HPDE6-E6E7 (cell line): ENCODE measurements around the gene KCNK10.

Experiments
- DNase-seq: peaks from one replicate; pipeline ENCODE4 v3.0.0; 2011; ENCODE audit warnings: missing footprints; ENCODE audit errors: extremely low spot score

KCNK10 gene, protein sequence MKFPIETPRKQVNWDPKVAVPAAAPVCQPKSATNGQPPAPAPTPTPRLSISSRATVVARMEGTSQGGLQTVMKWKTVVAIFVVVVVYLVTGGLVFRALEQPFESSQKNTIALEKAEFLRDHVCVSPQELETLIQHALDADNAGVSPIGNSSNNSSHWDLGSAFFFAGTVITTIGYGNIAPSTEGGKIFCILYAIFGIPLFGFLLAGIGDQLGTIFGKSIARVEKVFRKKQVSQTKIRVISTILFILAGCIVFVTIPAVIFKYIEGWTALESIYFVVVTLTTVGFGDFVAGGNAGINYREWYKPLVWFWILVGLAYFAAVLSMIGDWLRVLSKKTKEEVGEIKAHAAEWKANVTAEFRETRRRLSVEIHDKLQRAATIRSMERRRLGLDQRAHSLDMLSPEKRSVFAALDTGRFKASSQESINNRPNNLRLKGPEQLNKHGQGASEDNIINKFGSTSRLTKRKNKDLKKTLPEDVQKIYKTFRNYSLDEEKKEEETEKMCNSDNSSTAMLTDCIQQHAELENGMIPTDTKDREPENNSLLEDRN

DNA sequence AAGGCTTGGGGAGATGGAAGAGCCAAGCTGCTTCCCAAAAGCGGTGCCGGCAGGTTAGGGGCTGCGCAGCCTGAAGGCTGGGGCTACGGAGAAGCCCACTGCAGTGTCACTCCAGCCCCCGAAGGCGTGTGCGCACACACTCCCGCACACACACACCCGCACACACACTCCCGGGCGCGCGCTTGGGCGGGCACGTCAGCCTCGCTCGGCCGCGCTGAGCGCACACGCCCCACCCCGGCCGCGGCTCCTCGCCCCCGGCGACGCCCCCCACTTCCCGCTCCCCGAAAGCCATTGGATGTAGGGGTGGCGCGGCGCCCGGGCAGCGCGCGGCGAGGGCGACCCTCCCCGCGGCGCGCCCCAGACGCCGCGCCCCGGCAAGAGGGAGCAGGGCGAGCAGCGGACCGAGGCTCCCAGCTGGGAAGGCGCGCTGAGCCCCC, at the start of gene KCNK10:
KCNK10 (minus strand) TSS at position 184 of the 437 bp plus-strand sequence. CDS start 471 bp downstream, outside the sequence.
- no peak for DNase-seq

DNA sequence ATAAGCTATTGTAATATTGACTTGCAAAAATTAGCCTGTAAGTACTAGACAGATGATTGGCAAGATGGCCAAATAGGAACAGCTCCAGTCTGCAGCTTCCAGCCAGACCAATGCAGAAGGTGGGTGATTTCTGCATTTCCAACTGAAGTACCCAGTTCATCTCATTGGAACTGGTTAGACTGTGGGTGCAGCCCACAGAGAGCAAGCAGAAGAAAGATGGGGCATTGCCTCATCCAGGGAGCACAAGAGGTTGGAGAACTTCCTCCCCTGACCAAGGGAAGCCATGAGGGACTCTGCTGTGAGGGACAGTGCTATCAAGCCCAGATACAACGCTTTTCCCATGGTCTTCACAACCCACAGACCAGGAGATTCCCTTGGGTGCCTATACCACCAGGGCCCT, 46.4 kb upstream of the KCNK10 start:
- DNase-seq, result no peak

GRCh38 chr14:88364710-88365413, 41.8 kb upstream of the KCNK10 start:
- DNase-seq, result no peak

GRCh38 chr14:88363644-88364043, 40.6 kb upstream of the KCNK10 start:
- DNase-seq, result no peak

DNA sequence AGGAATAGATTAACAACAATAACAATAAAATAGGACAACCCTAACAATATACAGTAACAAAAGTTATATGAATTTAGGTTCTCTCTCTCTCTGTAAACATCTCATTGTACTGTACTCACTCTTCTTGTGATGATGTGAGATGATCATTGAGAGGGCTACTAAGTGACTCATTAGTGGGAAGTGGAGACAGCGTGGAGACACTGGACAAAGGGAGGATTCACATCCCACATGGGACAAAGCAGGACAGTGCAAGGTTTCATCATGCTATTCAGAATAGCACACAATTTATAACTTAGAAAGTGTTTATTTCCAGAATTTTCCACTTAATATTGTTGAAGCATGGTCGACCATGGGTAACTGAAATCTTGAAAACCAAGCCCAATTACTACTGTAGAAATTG, 36.4 kb upstream of the KCNK10 start:
- DNase-seq, result no peak

DNA sequence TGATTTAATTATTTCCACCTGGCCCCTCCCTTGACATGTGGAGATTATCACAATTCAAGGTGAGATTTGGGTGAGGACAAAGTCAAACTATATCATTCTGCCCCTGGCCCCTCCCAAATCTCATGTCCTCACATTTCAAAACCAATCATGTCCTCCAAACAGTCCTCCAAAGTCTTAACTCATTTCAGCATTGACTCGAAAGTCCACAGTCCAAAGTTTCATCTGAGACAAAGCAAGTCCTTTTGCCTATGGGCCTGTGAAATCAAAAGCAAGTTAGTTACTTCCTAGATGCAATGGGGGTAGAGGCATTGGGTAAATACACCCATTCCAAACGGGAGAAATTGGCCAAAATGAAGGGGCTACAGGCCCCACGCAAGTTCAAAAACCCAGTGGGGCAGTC, 31.3 kb upstream of the KCNK10 start:
- no peak for DNase-seq

- DNase-seq, result no peak
These were observed 29.6 kb upstream of the KCNK10 start for GRCh38 chr14:88352698-88353097.

DNA sequence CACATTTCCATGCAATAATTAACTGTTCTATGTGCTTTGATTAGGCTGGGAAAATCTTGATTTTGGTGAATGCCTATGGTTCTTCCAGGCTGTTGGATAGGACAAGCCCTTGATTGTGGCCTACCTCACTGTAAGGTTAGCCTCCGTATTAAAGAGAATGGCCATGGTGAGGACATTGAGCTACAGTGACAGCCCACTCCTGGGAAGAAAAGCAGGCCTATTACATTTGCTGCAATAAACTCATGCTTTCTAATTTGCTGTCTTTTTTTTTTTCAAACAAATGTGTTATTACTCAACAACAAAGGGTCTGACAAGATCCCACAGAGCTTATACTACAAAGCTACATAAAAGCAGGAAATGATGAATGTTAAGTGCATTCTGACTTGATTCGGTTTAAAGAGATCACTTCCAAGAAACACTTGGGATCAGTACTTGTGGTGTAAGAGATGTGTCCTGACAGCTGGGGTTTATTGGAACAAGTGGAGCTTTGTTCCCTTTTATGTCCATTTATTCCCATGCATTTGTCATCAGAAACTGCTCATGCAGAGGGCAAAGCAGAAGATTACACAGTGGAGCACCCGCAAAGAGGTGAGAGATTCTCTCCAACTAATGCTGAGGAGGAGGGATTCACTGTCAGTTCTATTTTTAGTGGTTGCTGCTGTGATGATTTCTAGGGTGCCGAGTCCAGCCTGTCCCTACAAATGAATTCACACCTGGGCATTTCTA, 29.1 kb upstream of the KCNK10 start:
- DNase-seq, result no peak

- DNase-seq, result no peak
These were observed 25.5 kb upstream of the KCNK10 start for GRCh38 chr14:88348546-88348945.

GRCh38 chr14:88346048-88346639, 23.1 kb upstream of the KCNK10 start:
- no peak for DNase-seq

- no peak for DNase-seq
These were observed 19.9 kb upstream of the KCNK10 start for GRCh38 chr14:88342980-88343379.

DNA sequence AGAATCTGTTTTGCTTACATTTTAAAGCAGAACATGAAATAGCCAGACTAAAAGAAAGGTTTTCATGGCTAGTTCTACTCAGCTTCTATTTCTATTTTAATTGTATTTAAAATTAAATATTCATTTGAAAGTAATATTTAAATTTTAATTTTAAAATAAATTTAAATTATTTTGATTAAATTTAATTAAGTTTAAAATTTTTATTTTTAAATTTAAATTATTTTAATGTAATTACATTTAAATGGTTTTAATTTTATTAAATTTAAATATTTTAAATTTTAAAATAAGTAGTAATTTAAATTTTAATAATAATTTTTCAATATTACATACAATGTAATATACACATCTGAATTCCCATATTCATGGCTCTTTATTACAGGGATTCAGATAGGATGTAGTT, 17.3 kb upstream of the KCNK10 start:
- no peak for DNase-seq

GRCh38 chr14:88333036-88333435, 10.0 kb upstream of the KCNK10 start:
- DNase-seq, result no peak

GRCh38 chr14:88327497-88327896, 4.4 kb upstream of the KCNK10 start:
- DNase-seq, result no peak

- no peak for DNase-seq
These were observed 3.5 kb upstream of the KCNK10 start for GRCh38 chr14:88326352-88327103.

- no peak for DNase-seq
These were observed 2.8 kb upstream of the KCNK10 start for GRCh38 chr14:88325883-88326282.

- no peak for DNase-seq
These were observed 1.9 kb upstream of the KCNK10 start for GRCh38 chr14:88324930-88325329.

DNA sequence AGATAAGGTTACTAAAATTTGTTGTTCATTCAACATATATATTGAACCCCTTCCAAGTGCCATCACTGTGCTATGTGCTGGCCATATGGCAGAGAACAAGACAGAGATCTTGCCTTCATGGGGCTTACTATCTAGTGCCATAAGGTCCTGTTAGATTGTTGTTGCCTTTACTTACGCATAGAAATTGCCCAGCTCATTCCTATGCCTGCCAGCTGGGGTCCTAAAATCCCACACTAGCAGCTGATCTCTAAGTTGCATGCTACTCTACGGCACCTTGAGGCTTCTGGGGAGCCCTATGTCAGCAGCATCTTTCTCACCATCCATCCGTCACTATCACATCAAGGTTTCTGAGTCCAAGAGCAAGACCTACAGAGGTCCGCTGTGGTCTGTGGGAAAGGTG, 1.4 kb upstream of the KCNK10 start:
- DNase-seq, result no peak

GRCh38 chr14:88323523-88324199, 592 bp upstream of the KCNK10 start:
- DNase-seq, result no peak

DNA sequence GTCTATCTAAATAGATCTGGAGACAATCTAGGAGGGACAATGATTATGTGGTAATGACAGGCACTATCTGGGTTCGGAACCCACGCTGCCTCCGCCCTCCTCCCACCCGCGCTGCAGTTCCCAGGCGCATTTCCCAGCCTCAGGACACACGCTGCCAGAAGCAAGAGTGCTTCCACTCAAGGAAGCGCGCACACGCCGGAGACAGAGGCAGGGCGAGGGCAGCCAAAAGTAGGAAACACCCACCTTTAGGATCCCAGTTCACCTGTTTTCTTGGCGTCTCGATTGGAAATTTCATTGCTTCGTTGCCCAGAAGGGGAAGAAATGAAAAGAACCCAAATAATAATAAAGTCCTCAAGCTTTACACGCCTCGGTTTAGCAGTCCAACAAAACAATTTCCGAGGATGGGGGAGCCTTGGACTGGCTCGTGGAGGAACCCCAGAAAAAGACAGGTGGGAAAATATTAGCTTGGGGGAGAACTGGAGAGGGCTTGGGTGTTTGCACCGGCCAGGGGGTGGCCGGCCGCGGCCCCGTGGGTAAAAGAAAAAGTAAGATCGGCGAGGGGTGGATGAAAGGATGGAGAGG, 474 bp downstream of the KCNK10 start:
- DNase-seq, result no peak
